Loucy (cell line): ENCODE data around the gene ZKSCAN8.

ENCODE experiments used
- CTCF ChIP-seq: fragments of 200-600 bp; sonication (generic); conservative IDR thresholded peaks from 2 replicates; pipeline ENCODE4 v1.5.1; 2014; ENCODE audit warnings: mild to moderate bottlenecking, antibody characterized with exemption, low read length
- EZH2phosphoT487 ChIP-seq: fragments of 200-600 bp; IDR thresholded peaks from 2 replicates; pipeline ENCODE4 v1.6.1; 2018; ENCODE audit warnings: antibody characterized with exemption, mild to moderate bottlenecking, moderate library complexity, borderline replicate concordance

- no peak for TF ChIP-seq CTCF
- no peak for TF ChIP-seq EZH2phosphoT487
Observed at GRCh38 chr6:28107506-28107905, 34.2 kb upstream of the ZKSCAN8 start.
